Testis (tissue), 3 donors: ENCODE measurements around the gene AHCYL2. TPM values are rescaled to one million over a fixed set of nuclear protein-coding genes. Genes with fewer than 3 reads are reported as not detected.

ENCODE experiments used
- DNase-seq: peaks from one replicate; pipeline ENCODE4 v3.0.0-alpha.2; 2019
- H3K27ac ChIP-seq, 2 donors: fragments of 200-600 bp; sonication (generic); one replicate each; pipeline ENCODE4 v1.5.1; 2019
- H3K27me3 ChIP-seq: fragments of 200-600 bp; sonication (generic); one replicate; pipeline ENCODE4 v1.5.1; 2019
- H3K36me3 ChIP-seq: fragments of 200-600 bp; sonication (generic); one replicate; pipeline ENCODE4 v1.5.1; 2017; ENCODE audit warnings: low read depth; ENCODE audit errors: missing control alignments
- H3K4me1 ChIP-seq: fragments of 200-600 bp; sonication (generic); one replicate; pipeline ENCODE4 v1.5.1; 2019
- H3K4me3 ChIP-seq, 2 donors: fragments of 200-600 bp; sonication (generic); one replicate each; pipeline ENCODE4 v1.5.1; 2017 to 2019
- H3K9me3 ChIP-seq: fragments of 200-600 bp; sonication (generic); one replicate; pipeline ENCODE4 v1.5.1; 2017
- POLR2A ChIP-seq: fragments of 450-650 bp; IDR thresholded peaks from one replicate; pipeline ENCODE4 v1.6.1; 2017; ENCODE audit warnings: antibody characterized with exemption, mild to moderate bottlenecking, moderate library complexity
- WGBS, 2 donors: methylation state at CpG; one replicate each; pipeline ENCODE4 v1.1.5; 2018; 5-methylcytosine and 5-hydroxymethylcytosine counted together
- intact Hi-C: fragments of 100-400 bp; cut with DNase I; formaldehyde crosslinking; loops from one replicate; pipeline ENCODE4 v1.15.1; 2023; ENCODE audit warnings: low total_unique reads
- polyA plus RNA-seq: library from polyadenylated mRNA; stranded (reverse); fragments of 350-450 nt; fragmentation: Illumina TruSeq; extraction: RNeasy Lipid Tissue Mini Kit (QIAGEN cat#74804); gene quantifications from one replicate; pipeline ENCODE4 v1.2.3, GENCODE V29; 2014; ENCODE audit warnings: low read depth, low replicate concordance; ENCODE audit not compliant: insufficient read depth
- total RNA-seq, 2 donors: library from RNA; depleted of rRNA; stranded (reverse); fragments of >200 nt; gene quantifications; one replicate each; pipeline ENCODE4 v1.2.3, GENCODE V29; 2016
- TF ChIP-seq, protein P1 (sequence below), 3 experiments: fragments of 450-650 bp in 2 of 3; fragments of 200-600 bp in 1 of 3; sonication (generic) in 1 of 3; IDR thresholded peaks; one replicate each; pipeline ENCODE4 v1.5.1; 2016 to 2019; ENCODE audit warnings: antibody characterized with exemption in 3 of 3, mild to moderate bottlenecking in 2 of 3, moderate library complexity in 1 of 3

The AHCYL2 gene
- total and polyA plus RNA-seq, 3 donors from 2014 or later = 26.4 to 61.3 (median 46.1) TPM

DNA sequence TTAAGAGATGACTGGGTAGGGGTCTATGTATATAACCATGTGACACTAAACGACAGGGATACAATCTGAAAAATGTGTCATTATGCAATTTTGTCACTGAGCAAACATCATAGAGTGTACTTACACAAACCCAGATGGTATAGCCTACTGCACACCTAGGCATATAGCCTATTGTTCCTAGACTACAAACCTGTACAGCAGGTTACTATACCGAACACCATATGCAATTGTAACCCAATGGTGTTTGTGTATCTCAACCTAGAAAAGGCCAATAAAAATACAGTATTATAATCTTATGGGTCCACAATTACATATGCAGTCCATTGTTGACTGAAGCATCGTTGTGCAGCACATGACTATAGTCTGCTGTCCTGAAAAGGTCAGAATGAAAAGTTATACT is 232.3 kb downstream of the AHCYL2 start:
- no peaks in the 10 kb centered on the region for H3K27me3 ChIP-seq
- 88 to 94% methylated on average over 3 of the region's 3 CpGs for WGBS, 2 donors
- intact Hi-C loops = no loop called here

DNA sequence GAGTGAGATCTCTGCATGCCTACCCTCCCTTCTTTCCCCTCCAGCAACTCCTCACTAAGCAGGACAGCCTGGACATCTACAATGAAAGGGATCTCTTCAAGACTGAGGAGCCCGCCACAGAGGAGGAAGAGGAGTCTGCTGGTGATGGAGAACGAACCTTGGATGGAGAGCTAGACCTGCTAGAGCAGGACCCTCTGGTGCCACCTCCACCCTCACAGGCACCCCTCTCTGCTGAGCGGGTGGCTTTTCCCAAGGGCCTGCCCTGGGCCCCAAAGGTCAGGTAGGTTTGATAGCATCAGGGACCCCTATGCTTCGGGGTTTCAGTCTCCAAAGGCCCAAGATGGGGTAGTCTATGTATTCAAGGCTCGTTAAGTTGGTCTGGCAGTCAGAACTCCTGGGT is 233.3 kb downstream of the AHCYL2 start:
- H3K4me1 ChIP-seq = no peaks in the 10 kb centered on the region
- H3K27me3 ChIP-seq = no peaks in the 10 kb centered on the region
- no peak overlapping the region for H3K27ac ChIP-seq
- no peak overlapping the region for H3K4me3 ChIP-seq
- no peak for TF ChIP-seq POLR2A
- no peaks in the 10 kb centered on the region for H3K9me3 ChIP-seq
- WGBS, 2 donors = 97 to 98% methylated on average over 5 of the region's 5 CpGs
- H3K36me3 ChIP-seq = no peaks in the 10 kb centered on the region
- no peak for DNase-seq
- intact Hi-C loops = no loop called here

More for the DNA sequence above, 232.3 kb downstream of the AHCYL2 start:
- H3K9me3 ChIP-seq = no peaks in the 10 kb centered on the region
- no peaks in the 10 kb centered on the region for H3K4me1 ChIP-seq
- no peak overlapping the region for H3K27ac ChIP-seq
- H3K36me3 ChIP-seq = no peaks in the 10 kb centered on the region
- TF ChIP-seq POLR2A = no peak
- TF ChIP-seq, protein P1, sequence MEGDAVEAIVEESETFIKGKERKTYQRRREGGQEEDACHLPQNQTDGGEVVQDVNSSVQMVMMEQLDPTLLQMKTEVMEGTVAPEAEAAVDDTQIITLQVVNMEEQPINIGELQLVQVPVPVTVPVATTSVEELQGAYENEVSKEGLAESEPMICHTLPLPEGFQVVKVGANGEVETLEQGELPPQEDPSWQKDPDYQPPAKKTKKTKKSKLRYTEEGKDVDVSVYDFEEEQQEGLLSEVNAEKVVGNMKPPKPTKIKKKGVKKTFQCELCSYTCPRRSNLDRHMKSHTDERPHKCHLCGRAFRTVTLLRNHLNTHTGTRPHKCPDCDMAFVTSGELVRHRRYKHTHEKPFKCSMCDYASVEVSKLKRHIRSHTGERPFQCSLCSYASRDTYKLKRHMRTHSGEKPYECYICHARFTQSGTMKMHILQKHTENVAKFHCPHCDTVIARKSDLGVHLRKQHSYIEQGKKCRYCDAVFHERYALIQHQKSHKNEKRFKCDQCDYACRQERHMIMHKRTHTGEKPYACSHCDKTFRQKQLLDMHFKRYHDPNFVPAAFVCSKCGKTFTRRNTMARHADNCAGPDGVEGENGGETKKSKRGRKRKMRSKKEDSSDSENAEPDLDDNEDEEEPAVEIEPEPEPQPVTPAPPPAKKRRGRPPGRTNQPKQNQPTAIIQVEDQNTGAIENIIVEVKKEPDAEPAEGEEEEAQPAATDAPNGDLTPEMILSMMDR (IDR thresholded peaks at IDR 0.05) = no peak
- DNase-seq = no peak
- H3K4me3 ChIP-seq = no peak overlapping the region

DNA sequence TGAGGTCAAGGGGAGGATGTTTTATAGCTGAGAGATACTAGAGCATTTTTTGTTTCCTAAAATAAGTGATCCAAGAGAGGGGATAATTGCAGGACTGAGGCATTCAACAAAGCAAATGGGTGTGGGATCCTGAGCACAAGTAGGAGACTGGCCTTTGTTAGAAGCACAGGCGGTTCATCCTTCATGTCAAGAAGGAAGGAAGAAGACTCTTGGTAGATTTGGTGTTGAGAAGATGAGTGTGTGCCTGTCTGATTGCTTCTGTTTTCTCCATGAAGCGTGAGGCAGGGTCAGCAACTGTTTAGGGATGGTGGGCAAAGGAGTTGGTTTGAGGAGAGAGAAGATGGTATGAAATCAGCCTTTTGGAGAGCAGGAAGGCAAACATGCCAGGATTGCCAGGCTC is 237.0 kb downstream of the AHCYL2 start:
- no peaks in the 10 kb centered on the region for H3K36me3 ChIP-seq
- H3K27ac ChIP-seq = no peak overlapping the region
- H3K9me3 ChIP-seq = no peaks in the 10 kb centered on the region
- no peaks in the 10 kb centered on the region for H3K27me3 ChIP-seq
- H3K4me3 ChIP-seq = no peak overlapping the region
- DNase-seq = no peak
- 98 to 100% methylated on average over 2 of the region's 2 CpGs for WGBS, 2 donors
- no peaks in the 10 kb centered on the region for H3K4me1 ChIP-seq
- intact Hi-C loops = no loop called here
- TF ChIP-seq, protein P1 (IDR thresholded peaks at IDR 0.05) = no peak
- no peak for TF ChIP-seq POLR2A

DNA sequence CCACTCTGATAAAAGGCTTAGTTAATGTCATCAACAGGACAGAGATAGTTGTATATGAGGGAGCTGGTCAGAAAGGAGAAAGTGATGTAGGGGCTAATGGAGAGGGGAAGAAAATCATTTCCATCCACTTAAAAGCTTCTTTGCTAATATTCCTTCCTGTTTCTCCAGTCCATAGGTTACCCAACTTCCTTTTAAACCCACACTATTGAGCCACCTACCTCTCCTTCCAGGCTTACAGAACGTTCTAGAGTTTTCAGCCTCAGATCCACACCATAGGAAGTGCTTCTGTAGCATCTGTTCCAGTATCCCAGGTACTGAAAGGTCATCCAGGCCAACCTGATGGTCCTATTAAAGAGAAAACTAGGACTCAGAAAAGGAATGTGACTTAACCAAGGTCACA is 237.6 kb downstream of the AHCYL2 start:
- TF ChIP-seq POLR2A = no peak
- TF ChIP-seq, protein P1 (IDR thresholded peaks at IDR 0.05) = no peak
- Histone ChIP-seq H3K4me1 (no peaks in the 10 kb centered on the region), H3K9me3 (no peaks in the 10 kb centered on the region), H3K27ac (no peak overlapping the region), H3K36me3 (no peaks in the 10 kb centered on the region), H3K4me3 (no peak overlapping the region), H3K27me3 (no peaks in the 10 kb centered on the region)
- intact Hi-C loops = no loop called here
- 89% methylated on average over 1 of the region's 1 CpG for WGBS, 2 donors
- no peak for DNase-seq

DNA sequence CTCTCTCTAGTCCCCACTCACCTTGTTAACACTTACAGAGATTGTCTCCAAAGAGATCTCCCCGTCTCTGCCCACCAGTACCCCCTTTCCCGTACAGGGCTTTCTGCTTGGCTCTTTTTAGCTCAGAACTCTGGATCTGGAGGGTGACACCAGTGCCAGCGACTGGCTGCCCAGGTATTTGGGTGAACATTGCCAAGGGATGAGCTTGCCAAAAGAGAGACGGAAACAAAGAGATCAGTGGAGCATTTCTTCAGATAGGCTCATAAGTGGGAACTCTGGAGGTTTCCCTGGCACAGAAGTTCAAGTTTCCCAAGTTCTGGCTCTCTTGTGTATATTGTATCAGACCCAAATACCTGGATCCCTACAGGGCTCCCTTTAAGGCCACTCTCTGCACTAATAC is 239.4 kb downstream of the AHCYL2 start:
- WGBS, 2 donors = 95 to 96% methylated on average over 4 of the region's 4 CpGs
- Histone ChIP-seq H3K4me1 (peaks cover 5% of the 10 kb centered on the region), H3K27ac (no peak overlapping the region), H3K27me3 (no peaks in the 10 kb centered on the region), H3K4me3 (no peak overlapping the region), H3K36me3 (no peaks in the 10 kb centered on the region), H3K9me3 (no peaks in the 10 kb centered on the region)
- intact Hi-C loops = no loop called here
- DNase-seq = no peak
- TF ChIP-seq, protein P1 (IDR thresholded peaks at IDR 0.05) = no peak
- TF ChIP-seq POLR2A = no peak
